ENCODE data around the gene WDR27. TPM values are rescaled to one million over a fixed set of nuclear protein-coding genes. Genes with fewer than 3 reads are reported as not detected.

WDR27 gene
- total RNA-seq, result 10 to 100 TPM; 34.3 to 36.2 TPM

GRCh38 chr6:169701954-169702839 lies at the start of gene WDR27, which contains the start of gene C6orf120:
Gene WDR27, minus strand, starts transcription at chr6:169702029. Its CDS starts 13,024 bp downstream, at chr6:169689005.
Gene C6orf120, plus strand, starts transcription at chr6:169702126. Its CDS starts 334 bp downstream, at chr6:169702460.
- H3K27ac Mint-ChIP-seq, result peak within 1 kb of the TSS; percentile 88
- H3K9me3 Mint-ChIP-seq (ENCODE audit: low read depth), result no peaks in the 10 kb centered on the region
- intact Hi-C loops (cut with DNase I, micrococcal nuclease), result loop anchor here (1.0 to 5.0 kb wide), 13 partner anchors 20 to 882 kb away; partner anchors contain the start of genes DYNLT2 (in 2 of the 2), ERMARD (in 2 of the 2), FAM120B (in 1 of the 2) and PDCD2 (in 1 of the 2)
- ATAC-seq (peak; percentile 92), DNase-seq (peak; percentile 99)
- CTCF ChIA-PET, result interaction anchor here (1.1 to 6.1 kb wide), 2 partner anchors 10 to 17 kb away, joined by 3 to 60 read pairs; no protein-coding TSS in a partner anchor
- H3K27me3 Mint-ChIP-seq, result no peaks in the 10 kb centered on the region
- peaks cover 34% of the 10 kb centered on the region for H3K36me3 Mint-ChIP-seq (ENCODE audit: low read depth)
- peak within 1 kb of the TSS; percentile 88 for H3K4me3 Mint-ChIP-seq
- POLR2A ChIA-PET, result interaction anchor here (0.8 to 2.3 kb wide), 6 partner anchors 8 to 172 kb away, joined by 3 to 14 read pairs (median 4); partner anchors contain the start of genes DYNLT2 and ERMARD
- peaks cover 37% of the 10 kb centered on the region for H3K4me1 Mint-ChIP-seq

GRCh38 chr6:169746556-169746955 lies 44.7 kb upstream of the WDR27 start:
- peaks cover 6% of the 10 kb centered on the region for H3K9me3 Mint-ChIP-seq (ENCODE audit: low read depth)
- no peaks in the 10 kb centered on the region for H3K27me3 Mint-ChIP-seq
- DNase-seq (no peak), ATAC-seq (no peak)
- H3K27ac Mint-ChIP-seq, result no peak overlapping the region
- peaks cover 25% of the 10 kb centered on the region for H3K36me3 Mint-ChIP-seq (ENCODE audit: low read depth)
- ChIA-PET POLR2A (interaction anchor here (0.7 kb wide), 1 partner anchor 8 kb away, joined by 3 read pairs; no protein-coding TSS in a partner anchor), CTCF (interaction anchor here (1.0 to 1.2 kb wide), 3 partner anchors 11 to 44 kb away, joined by 3 read pairs; no protein-coding TSS in a partner anchor)
- intact Hi-C loops (cut with DNase I, micrococcal nuclease), result no loop called here
- H3K4me3 Mint-ChIP-seq, result no peak overlapping the region
- H3K4me1 Mint-ChIP-seq, result peaks cover 10% of the 10 kb centered on the region

- Mint-ChIP-seq H3K4me3 (no peak overlapping the region), H3K27me3 (no peaks in the 10 kb centered on the region), H3K36me3 (ENCODE audit: low read depth) (peaks cover 20% of the 10 kb centered on the region), H3K4me1 (peaks cover 10% of the 10 kb centered on the region), H3K9me3 (ENCODE audit: low read depth) (peaks cover 6% of the 10 kb centered on the region), H3K27ac (no peak overlapping the region)
- ChIA-PET POLR2A (no interaction called here), CTCF (no interaction called here)
- intact Hi-C loops (cut with DNase I, micrococcal nuclease), result no loop called here
- ATAC-seq (no peak), DNase-seq (no peak)
These were observed 43.6 kb upstream of the WDR27 start for GRCh38 chr6:169745405-169745804.

GRCh38 chr6:169741344-169741743 lies 39.5 kb upstream of the WDR27 start:
- intact Hi-C loops (cut with DNase I, micrococcal nuclease), result no loop called here
- peaks cover 5% of the 10 kb centered on the region for H3K27me3 Mint-ChIP-seq
- H3K36me3 Mint-ChIP-seq (ENCODE audit: low read depth), result no peaks in the 10 kb centered on the region
- peaks cover 3% of the 10 kb centered on the region for H3K9me3 Mint-ChIP-seq (ENCODE audit: low read depth)
- CTCF ChIA-PET, result no interaction called here
- no peaks in the 10 kb centered on the region for H3K4me1 Mint-ChIP-seq
- POLR2A ChIA-PET, result no interaction called here
- ATAC-seq (no peak), DNase-seq (no peak)
- H3K27ac Mint-ChIP-seq, result no peak overlapping the region
- H3K4me3 Mint-ChIP-seq, result no peak overlapping the region

- Mint-ChIP-seq H3K9me3 (ENCODE audit: low read depth) (no peaks in the 10 kb centered on the region), H3K27ac (no peak overlapping the region), H3K27me3 (peaks cover 12% of the 10 kb centered on the region), H3K4me3 (no peak overlapping the region), H3K4me1 (no peaks in the 10 kb centered on the region), H3K36me3 (ENCODE audit: low read depth) (no peaks in the 10 kb centered on the region)
- DNase-seq, result no peak
- POLR2A ChIA-PET, result interaction anchor here (0.7 kb wide), 1 partner anchor 13 kb away, joined by 3 read pairs; no protein-coding TSS in a partner anchor
- no peak for ATAC-seq
- intact Hi-C loops (cut with DNase I, micrococcal nuclease), result no loop called here
- CTCF ChIA-PET, result no interaction called here
These were observed 37.2 kb upstream of the WDR27 start for GRCh38 chr6:169738976-169739529.

- ChIA-PET POLR2A (interaction anchor here (0.6 to 0.7 kb wide), 2 partner anchors 9 to 13 kb away, joined by 3 read pairs; no protein-coding TSS in a partner anchor), CTCF (no interaction called here)
- Mint-ChIP-seq H3K27ac (no peak overlapping the region), H3K27me3 (peaks cover 12% of the 10 kb centered on the region), H3K9me3 (ENCODE audit: low read depth) (no peaks in the 10 kb centered on the region), H3K4me1 (no peaks in the 10 kb centered on the region), H3K4me3 (no peak overlapping the region), H3K36me3 (ENCODE audit: low read depth) (no peaks in the 10 kb centered on the region)
- ATAC-seq (no peak), DNase-seq (no peak)
- intact Hi-C loops (cut with DNase I, micrococcal nuclease), result no loop called here
These were observed 36.6 kb upstream of the WDR27 start for GRCh38 chr6:169738204-169738975.

GRCh38 chr6:169729961-169730360 lies 28.1 kb upstream of the WDR27 start:
- ChIA-PET CTCF (no interaction called here), POLR2A (no interaction called here)
- ATAC-seq, result no peak
- Mint-ChIP-seq H3K9me3 (ENCODE audit: low read depth) (no peaks in the 10 kb centered on the region), H3K27ac (no peak overlapping the region), H3K36me3 (ENCODE audit: low read depth) (peaks cover 4% of the 10 kb centered on the region), H3K4me1 (peaks cover 17% of the 10 kb centered on the region), H3K27me3 (no peaks in the 10 kb centered on the region), H3K4me3 (no peak overlapping the region)
- intact Hi-C loops (cut with DNase I, micrococcal nuclease), result loop anchor here in 1 of 2 experiments (10.0 kb wide), 1 partner anchor 1905 kb away; the partner anchor contains the start of gene AFDN
- DNase-seq, result no peak

GRCh38 chr6:169726963-169727362 lies 25.1 kb upstream of the WDR27 start:
- POLR2A ChIA-PET, result no interaction called here
- H3K36me3 Mint-ChIP-seq (ENCODE audit: low read depth), result peaks cover 11% of the 10 kb centered on the region

GRCh38 chr6:169726049-169726400 lies 24.2 kb upstream of the WDR27 start:
- Mint-ChIP-seq H3K4me1 (peaks cover 24% of the 10 kb centered on the region), H3K4me3 (peak overlapping the region; percentile 82), H3K27me3 (no peaks in the 10 kb centered on the region), H3K36me3 (ENCODE audit: low read depth) (peaks cover 11% of the 10 kb centered on the region), H3K9me3 (ENCODE audit: low read depth) (no peaks in the 10 kb centered on the region), H3K27ac (peak overlapping the region; percentile 2)
- ATAC-seq, result no peak
- CTCF ChIA-PET, result interaction anchor here (1.8 kb wide), 1 partner anchor 23 kb away, joined by 4 read pairs; no protein-coding TSS in a partner anchor
- intact Hi-C loops (cut with DNase I, micrococcal nuclease), result loop anchor here in 1 of 2 experiments (10.0 kb wide), 1 partner anchor 1901 kb away; the partner anchor contains the start of gene AFDN
- no peak for DNase-seq
- POLR2A ChIA-PET, result interaction anchor here (0.6 to 1.6 kb wide), 2 partner anchors 13 to 24 kb away, joined by 3 to 6 read pairs; partner anchors contain the start of genes C6orf120 and WDR27

More at GRCh38 chr6:169726963-169727362, 25.1 kb upstream of the WDR27 start:
- CTCF ChIA-PET, result no interaction called here
- Mint-ChIP-seq H3K27me3 (no peaks in the 10 kb centered on the region), H3K9me3 (ENCODE audit: low read depth) (no peaks in the 10 kb centered on the region), H3K27ac (no peak overlapping the region), H3K4me3 (no peak overlapping the region), H3K4me1 (peaks cover 17% of the 10 kb centered on the region)
- no peak for ATAC-seq
- DNase-seq, result no peak
- intact Hi-C loops (cut with DNase I, micrococcal nuclease), result loop anchor here in 1 of 2 experiments (10.0 kb wide), 1 partner anchor 1902 kb away; the partner anchor contains the start of gene AFDN

GRCh38 chr6:169725125-169726048 lies 23.6 kb upstream of the WDR27 start:
- Mint-ChIP-seq H3K27me3 (no peaks in the 10 kb centered on the region), H3K4me1 (peaks cover 28% of the 10 kb centered on the region), H3K36me3 (ENCODE audit: low read depth) (peaks cover 13% of the 10 kb centered on the region), H3K9me3 (ENCODE audit: low read depth) (no peaks in the 10 kb centered on the region), H3K4me3 (peak overlapping the region; percentile 82), H3K27ac (peak overlapping the region; percentile 89)
- ChIA-PET POLR2A (interaction anchor here (0.6 to 1.6 kb wide), 5 partner anchors 13 to 26 kb away, joined by 3 to 6 read pairs (median 3); partner anchors contain the start of genes C6orf120 and WDR27), CTCF (interaction anchor here (1.8 kb wide), 1 partner anchor 24 kb away, joined by 4 read pairs; no protein-coding TSS in a partner anchor)
- ATAC-seq, result peak; percentile 7
- DNase-seq, result peak; percentile 60
- intact Hi-C loops (cut with DNase I, micrococcal nuclease), result loop anchor here in 1 of 2 experiments (1.0 to 10.0 kb wide), 2 partner anchors 71 to 1901 kb away; partner anchors contain the start of gene AFDN
